Subcutaneous abdominal adipose tissue (tissue), 5 donors: Measurements from ENCODE around the gene PON1.

Experiments
- H3K27ac ChIP-seq: one replicate; pipeline ENCODE4 v1.7.0; 2013; ENCODE audit warnings: low read depth, mild to moderate bottlenecking, inconsistent platforms, low read length, moderate library complexity
- H3K27me3 ChIP-seq, 5 donors: one replicate each; pipeline ENCODE4 v1.7.0; 2013; ENCODE audit warnings: low read length in 5 of 5, inconsistent platforms in 1 of 5; ENCODE audit not compliant: control insufficient read depth in 5 of 5, insufficient read depth in 4 of 5
- H3K36me3 ChIP-seq, 5 donors: one replicate each; pipeline ENCODE4 v1.7.0; 2013; ENCODE audit warnings: low read length in 5 of 5; ENCODE audit not compliant: control insufficient read depth in 5 of 5, insufficient read depth in 5 of 5
- H3K4me1 ChIP-seq, 5 donors: one replicate each; pipeline ENCODE4 v1.7.0; 2013; ENCODE audit warnings: low read length in 5 of 5, mild to moderate bottlenecking in 3 of 5, moderate library complexity in 1 of 5; ENCODE audit not compliant: control insufficient read depth in 5 of 5, insufficient read depth in 5 of 5
- H3K4me3 ChIP-seq, 5 donors: one replicate each; pipeline ENCODE4 v1.7.0; 2013; ENCODE audit warnings: low read length in 5 of 5, low read depth in 1 of 5
- H3K9ac ChIP-seq, 5 donors: one replicate each; pipeline ENCODE4 v1.7.0; 2013; ENCODE audit warnings: low read length in 5 of 5, mild to moderate bottlenecking in 4 of 5, moderate library complexity in 3 of 5
- H3K9me3 ChIP-seq, 5 donors: one replicate each; pipeline ENCODE4 v1.7.0; 2013; ENCODE audit warnings: low read length in 5 of 5; ENCODE audit not compliant: control insufficient read depth in 5 of 5
- donor health status: healthy.
- donor health status: healthy.
- donor health status: healthy.
- donor health status: healthy.
- donor health status: healthy.

Gene PON1

GRCh38 chr7:95324431-95324830 lies at the start of gene PON1:
Gene PON1 (minus strand): TSS chr7:95324532. CDS start chr7:95324475, 57 bp downstream.
- Histone ChIP-seq H3K36me3 (no peaks in the 10 kb centered on the region), H3K4me3 (no peak within 1 kb of the TSS), H3K9ac (no peak within 1 kb of the TSS), H3K27ac (no peak within 1 kb of the TSS), H3K27me3 (peaks cover 0 to 16% (median 12%) of the 10 kb centered on the region in 5 donors), H3K4me1 (no peaks in the 10 kb centered on the region), H3K9me3 (no peaks in the 10 kb centered on the region)

GRCh38 chr7:95373323-95373722 lies 49.0 kb upstream of the PON1 start:
- Histone ChIP-seq H3K4me3 (no peak overlapping the region), H3K9me3 (no peaks in the 10 kb centered on the region), H3K27me3 (no peaks in the 10 kb centered on the region), H3K27ac (no peak overlapping the region), H3K36me3 (peaks cover 0 to 5% (median 0%) of the 10 kb centered on the region in 5 donors), H3K9ac (no peak overlapping the region), H3K4me1 (no peaks in the 10 kb centered on the region)

GRCh38 chr7:95368235-95368634 lies 43.9 kb upstream of the PON1 start:
- Histone ChIP-seq H3K27me3 (no peaks in the 10 kb centered on the region), H3K36me3 (no peaks in the 10 kb centered on the region), H3K27ac (no peak overlapping the region), H3K9ac (no peak overlapping the region), H3K4me1 (no peaks in the 10 kb centered on the region), H3K9me3 (no peaks in the 10 kb centered on the region), H3K4me3 (no peak overlapping the region)

GRCh38 chr7:95367606-95368005 lies 43.3 kb upstream of the PON1 start:
- H3K9me3 ChIP-seq, result no peaks in the 10 kb centered on the region
- no peak overlapping the region for H3K27ac ChIP-seq
- H3K36me3 ChIP-seq, result no peaks in the 10 kb centered on the region
- no peaks in the 10 kb centered on the region for H3K4me1 ChIP-seq
- H3K4me3 ChIP-seq, result no peak overlapping the region
- H3K9ac ChIP-seq, result no peak overlapping the region
- no peaks in the 10 kb centered on the region for H3K27me3 ChIP-seq

- Histone ChIP-seq H3K36me3 (no peaks in the 10 kb centered on the region), H3K4me1 (no peaks in the 10 kb centered on the region), H3K27ac (no peak overlapping the region)
Measured at GRCh38 chr7:95365151-95365550, 40.8 kb upstream of the PON1 start.

GRCh38 chr7:95357623-95358022 lies 33.3 kb upstream of the PON1 start:
- H3K4me3 ChIP-seq, result no peak overlapping the region
- no peaks in the 10 kb centered on the region for H3K27me3 ChIP-seq
- no peaks in the 10 kb centered on the region for H3K4me1 ChIP-seq
- H3K9ac ChIP-seq, result no peak overlapping the region
- H3K27ac ChIP-seq, result no peak overlapping the region
- H3K36me3 ChIP-seq, result no peaks in the 10 kb centered on the region
- H3K9me3 ChIP-seq, result peaks cover 0 to 7% (median 5%) of the 10 kb centered on the region in 5 donors

More at GRCh38 chr7:95365151-95365550, 40.8 kb upstream of the PON1 start:
- no peaks in the 10 kb centered on the region for H3K27me3 ChIP-seq
- no peak overlapping the region for H3K9ac ChIP-seq
- H3K9me3 ChIP-seq, result no peaks in the 10 kb centered on the region
- H3K4me3 ChIP-seq, result no peak overlapping the region

- H3K36me3 ChIP-seq, result no peaks in the 10 kb centered on the region
- no peak overlapping the region for H3K9ac ChIP-seq
- no peaks in the 10 kb centered on the region for H3K27me3 ChIP-seq
- no peak overlapping the region for H3K27ac ChIP-seq
- H3K4me3 ChIP-seq, result no peak overlapping the region
- no peaks in the 10 kb centered on the region for H3K9me3 ChIP-seq
- no peaks in the 10 kb centered on the region for H3K4me1 ChIP-seq
Measured at GRCh38 chr7:95342642-95343307, 18.4 kb upstream of the PON1 start.

- no peak overlapping the region for H3K4me3 ChIP-seq
- H3K4me1 ChIP-seq, result no peaks in the 10 kb centered on the region
- no peaks in the 10 kb centered on the region for H3K9me3 ChIP-seq
- H3K27ac ChIP-seq, result no peak overlapping the region
- no peaks in the 10 kb centered on the region for H3K27me3 ChIP-seq
- no peak overlapping the region for H3K9ac ChIP-seq
- H3K36me3 ChIP-seq, result no peaks in the 10 kb centered on the region
Measured at GRCh38 chr7:95342029-95342428, 17.7 kb upstream of the PON1 start.

GRCh38 chr7:95340491-95340890 lies 16.2 kb upstream of the PON1 start:
- H3K27me3 ChIP-seq, result no peaks in the 10 kb centered on the region
- H3K9me3 ChIP-seq, result no peaks in the 10 kb centered on the region
- no peak overlapping the region for H3K27ac ChIP-seq
- no peak overlapping the region for H3K9ac ChIP-seq
- no peak overlapping the region for H3K4me3 ChIP-seq
- H3K4me1 ChIP-seq, result no peaks in the 10 kb centered on the region
- H3K36me3 ChIP-seq, result no peaks in the 10 kb centered on the region

- no peak overlapping the region for H3K4me3 ChIP-seq
- H3K4me1 ChIP-seq, result no peaks in the 10 kb centered on the region
- H3K36me3 ChIP-seq, result no peaks in the 10 kb centered on the region
- no peak overlapping the region for H3K9ac ChIP-seq
- H3K9me3 ChIP-seq, result peaks cover 0 to 2% (median 0%) of the 10 kb centered on the region in 5 donors
- no peak overlapping the region for H3K27ac ChIP-seq
- no peaks in the 10 kb centered on the region for H3K27me3 ChIP-seq
Measured at GRCh38 chr7:95338832-95339231, 14.5 kb upstream of the PON1 start.
